Coronary artery (tissue), 2 donors: Measurements from ENCODE around the gene HS3ST3B1.

Source experiments
- DNase-seq: peaks from one replicate; pipeline ENCODE4 v3.0.0-alpha.2; 2017; ENCODE audit warnings: low spot score
- H3K27ac ChIP-seq, 2 donors: fragments of 200-600 bp; sonication (generic); one replicate each; pipeline ENCODE4 v1.5.1; 2016 to 2019
- H3K4me3 ChIP-seq: fragments of 200-600 bp; sonication (generic); 2 replicates; pipeline ENCODE4 v1.5.1; 2016; ENCODE audit warnings: mild to moderate bottlenecking, moderate library complexity
- TF ChIP-seq, protein P1 (sequence below): fragments of 200-600 bp; sonication (generic); IDR thresholded peaks from one replicate; pipeline ENCODE4 v1.5.1; 2019; ENCODE audit warnings: antibody characterized with exemption

HS3ST3B1 gene

DNA sequence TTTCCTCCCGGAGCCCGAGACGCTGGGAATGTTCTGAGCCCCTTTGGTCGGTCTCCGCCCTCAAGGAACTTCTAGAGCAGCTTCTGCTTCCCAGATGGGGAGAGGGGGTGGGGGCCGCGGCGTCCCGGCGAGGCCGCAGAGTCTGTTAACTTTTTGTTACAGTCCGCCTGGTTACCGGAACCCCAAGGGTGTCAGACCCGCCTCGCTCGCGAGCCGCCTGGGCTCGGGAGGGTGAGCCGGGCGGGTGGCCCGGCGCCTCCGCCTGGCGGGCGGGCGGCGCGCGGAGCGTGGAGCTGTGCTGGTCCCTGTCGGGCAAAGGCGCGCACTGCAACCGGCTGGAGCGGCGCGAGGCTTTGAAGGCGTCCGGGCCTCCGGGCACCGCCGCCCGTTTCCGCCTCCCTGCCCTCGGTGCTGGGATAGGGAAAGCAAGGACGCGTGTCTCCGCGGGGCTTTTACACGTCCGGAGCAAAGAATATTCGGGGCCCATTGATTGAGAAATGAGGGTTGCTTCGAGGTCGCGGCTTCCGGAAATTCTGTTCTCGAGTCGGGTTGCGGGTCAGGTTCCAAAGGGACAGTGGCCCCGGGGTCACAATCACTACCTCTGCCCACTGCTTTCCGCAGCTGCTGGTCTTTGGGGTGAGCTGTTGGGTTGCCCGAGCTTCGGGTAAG lies 1.7 kb downstream of the HS3ST3B1 start:
- Histone ChIP-seq H3K27ac (no peak overlapping the region), H3K4me3 (peak overlapping the region; percentile 74)
- DNase-seq, result no peak
- TF ChIP-seq, protein P1, sequence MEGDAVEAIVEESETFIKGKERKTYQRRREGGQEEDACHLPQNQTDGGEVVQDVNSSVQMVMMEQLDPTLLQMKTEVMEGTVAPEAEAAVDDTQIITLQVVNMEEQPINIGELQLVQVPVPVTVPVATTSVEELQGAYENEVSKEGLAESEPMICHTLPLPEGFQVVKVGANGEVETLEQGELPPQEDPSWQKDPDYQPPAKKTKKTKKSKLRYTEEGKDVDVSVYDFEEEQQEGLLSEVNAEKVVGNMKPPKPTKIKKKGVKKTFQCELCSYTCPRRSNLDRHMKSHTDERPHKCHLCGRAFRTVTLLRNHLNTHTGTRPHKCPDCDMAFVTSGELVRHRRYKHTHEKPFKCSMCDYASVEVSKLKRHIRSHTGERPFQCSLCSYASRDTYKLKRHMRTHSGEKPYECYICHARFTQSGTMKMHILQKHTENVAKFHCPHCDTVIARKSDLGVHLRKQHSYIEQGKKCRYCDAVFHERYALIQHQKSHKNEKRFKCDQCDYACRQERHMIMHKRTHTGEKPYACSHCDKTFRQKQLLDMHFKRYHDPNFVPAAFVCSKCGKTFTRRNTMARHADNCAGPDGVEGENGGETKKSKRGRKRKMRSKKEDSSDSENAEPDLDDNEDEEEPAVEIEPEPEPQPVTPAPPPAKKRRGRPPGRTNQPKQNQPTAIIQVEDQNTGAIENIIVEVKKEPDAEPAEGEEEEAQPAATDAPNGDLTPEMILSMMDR, result peak; percentile 85

DNA sequence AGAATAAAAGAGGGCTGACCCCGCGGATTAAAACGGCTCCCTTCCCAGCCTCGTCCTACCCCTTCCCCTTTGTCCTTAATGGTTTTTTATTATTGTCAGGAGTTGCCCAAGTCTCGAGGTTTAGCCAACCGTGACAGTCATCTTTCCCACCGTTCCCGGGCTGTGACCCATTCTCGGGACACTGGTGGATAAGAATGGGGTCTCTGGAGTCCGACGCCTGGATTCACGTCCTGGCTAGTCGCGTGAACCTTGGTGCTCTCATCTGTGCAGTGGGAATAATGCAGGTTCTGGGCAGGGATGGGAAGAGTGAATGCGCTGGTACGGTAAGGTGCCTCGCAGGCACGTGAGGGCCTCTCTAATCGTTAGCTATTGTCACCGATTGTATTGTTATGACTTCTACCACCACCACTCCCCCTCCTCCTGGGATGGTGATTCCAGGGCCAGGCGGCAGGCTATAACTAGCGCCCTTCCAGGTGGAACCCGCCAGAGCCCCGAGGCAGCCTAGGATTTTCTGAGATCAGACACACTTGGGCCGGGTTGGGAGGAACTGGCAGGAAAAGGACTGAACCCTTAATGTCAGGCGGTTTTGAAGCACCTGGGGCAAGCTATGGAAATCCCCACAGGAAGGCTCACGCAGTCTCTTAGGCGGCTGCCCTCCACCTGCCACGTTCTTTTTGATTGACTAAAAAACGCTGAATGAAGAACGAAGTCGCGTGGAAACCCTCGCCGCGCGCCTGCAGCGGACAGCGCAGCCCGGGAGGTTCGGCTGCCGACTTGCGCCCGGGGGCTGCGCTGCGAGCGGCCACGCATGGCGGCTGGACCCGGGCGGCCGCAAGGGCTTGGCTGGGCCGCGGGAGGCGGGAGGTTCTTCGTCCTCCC lies 2.7 kb downstream of the HS3ST3B1 start:
- TF ChIP-seq, protein P1, result no peak
- peak overlapping the region; percentile 74 for H3K4me3 ChIP-seq
- DNase-seq, result no peak

DNA sequence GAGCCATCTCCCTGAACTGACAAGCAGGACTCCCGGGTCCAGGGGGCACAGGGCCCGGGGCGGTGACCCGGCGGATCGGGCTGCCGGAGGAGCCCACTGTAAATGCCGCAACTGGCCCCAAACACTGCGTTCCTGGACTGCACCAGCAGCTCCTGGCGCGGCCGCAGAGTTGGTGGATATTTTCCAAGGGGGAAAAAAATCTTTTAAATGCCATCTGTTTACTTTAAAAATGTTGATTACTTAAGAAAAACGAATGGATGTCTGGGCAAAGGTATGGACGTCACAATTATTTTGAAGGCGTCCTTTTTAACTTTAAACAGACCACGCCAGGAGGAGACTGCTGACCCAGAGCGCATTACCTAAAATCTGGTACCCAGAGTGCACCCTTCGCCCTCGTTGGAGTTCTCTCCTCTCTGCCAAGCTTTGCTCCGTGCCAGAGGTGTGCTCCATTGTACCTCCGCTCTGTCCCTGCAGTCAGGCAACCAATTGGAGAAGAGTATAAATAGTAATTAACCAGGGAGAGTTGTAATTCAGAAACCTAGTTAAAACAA lies 3.4 kb downstream of the HS3ST3B1 start:
- Histone ChIP-seq H3K27ac (no peak overlapping the region), H3K4me3 (peak overlapping the region; percentile 74)
- TF ChIP-seq, protein P1, result no peak
- DNase-seq, result no peak

More for the DNA sequence above, 2.7 kb downstream of the HS3ST3B1 start:
- no peak overlapping the region for H3K27ac ChIP-seq

DNA sequence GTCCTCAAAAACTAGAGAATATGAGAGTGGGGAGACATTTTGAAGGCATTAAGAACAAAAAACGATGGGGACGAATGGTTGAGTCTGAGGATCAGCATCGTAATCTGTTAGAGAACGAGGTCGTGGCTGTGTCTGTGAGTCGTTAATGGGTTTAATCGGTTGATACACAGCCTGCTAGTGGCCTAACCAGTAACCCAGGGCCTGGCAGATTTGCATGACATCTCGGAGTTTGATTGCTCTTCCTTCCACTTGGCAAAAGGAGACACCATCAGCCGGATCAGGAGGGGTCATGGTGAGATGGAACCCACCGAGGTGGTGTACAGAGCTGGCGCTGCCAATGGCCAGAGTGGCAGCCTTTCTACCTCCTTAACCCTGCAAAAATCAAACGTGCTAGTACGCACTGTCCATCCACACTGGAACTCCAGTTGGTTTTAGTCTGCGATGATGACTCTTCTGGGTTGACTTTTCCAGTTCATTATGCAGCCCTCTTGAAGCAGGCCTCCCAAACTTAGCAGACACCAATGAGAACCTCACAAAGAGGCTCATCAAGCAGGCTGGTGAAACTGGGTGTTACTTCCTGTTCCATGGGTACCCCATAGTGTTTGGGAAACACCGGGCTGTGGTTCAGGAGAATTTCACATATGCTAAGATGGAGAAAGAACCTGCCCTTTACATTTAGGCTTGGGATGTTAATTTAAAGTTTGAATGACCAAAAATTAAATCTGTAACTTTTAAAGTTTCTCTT lies 4.1 kb downstream of the HS3ST3B1 start:
- H3K27ac ChIP-seq, result no peak overlapping the region
- TF ChIP-seq, protein P1, result no peak
- DNase-seq, result no peak

DNA sequence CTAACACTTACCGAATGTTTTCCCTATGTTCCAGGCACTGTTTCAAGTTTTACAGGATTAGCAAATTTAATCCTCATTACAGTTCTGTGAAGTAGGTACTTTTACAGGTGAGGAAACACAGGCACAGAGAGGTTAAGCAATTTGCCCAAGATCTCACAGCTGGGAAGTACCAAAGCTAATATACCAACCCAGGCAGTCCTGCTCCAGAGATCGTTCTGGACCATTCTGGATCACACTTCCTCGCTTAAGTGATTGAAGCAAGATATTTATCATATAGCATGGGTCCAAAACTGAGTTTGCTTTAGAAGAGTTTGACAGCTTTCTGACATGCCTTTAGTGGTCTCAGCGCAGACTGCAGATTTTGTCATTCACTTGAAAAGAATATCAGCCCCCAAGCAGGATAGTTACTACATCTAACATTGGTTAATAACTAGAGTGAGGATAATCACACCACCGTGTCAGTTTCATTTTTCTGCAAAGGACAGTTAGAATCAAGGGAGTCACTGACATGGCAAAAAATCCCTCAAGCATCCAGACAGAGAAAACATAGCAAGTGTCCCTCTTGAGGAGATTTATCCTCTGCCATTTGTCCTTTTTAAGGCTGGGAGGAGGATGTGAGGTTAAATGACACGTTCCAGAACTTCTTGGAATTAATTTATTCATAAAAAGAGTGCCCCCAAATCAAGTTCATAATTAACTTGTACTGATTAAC lies 5.1 kb downstream of the HS3ST3B1 start:
- Histone ChIP-seq H3K4me3 (no peak overlapping the region), H3K27ac (no peak overlapping the region)
- TF ChIP-seq, protein P1, result no peak
- no peak for DNase-seq

More for the DNA sequence above, 4.1 kb downstream of the HS3ST3B1 start:
- H3K4me3 ChIP-seq, result no peak overlapping the region

DNA sequence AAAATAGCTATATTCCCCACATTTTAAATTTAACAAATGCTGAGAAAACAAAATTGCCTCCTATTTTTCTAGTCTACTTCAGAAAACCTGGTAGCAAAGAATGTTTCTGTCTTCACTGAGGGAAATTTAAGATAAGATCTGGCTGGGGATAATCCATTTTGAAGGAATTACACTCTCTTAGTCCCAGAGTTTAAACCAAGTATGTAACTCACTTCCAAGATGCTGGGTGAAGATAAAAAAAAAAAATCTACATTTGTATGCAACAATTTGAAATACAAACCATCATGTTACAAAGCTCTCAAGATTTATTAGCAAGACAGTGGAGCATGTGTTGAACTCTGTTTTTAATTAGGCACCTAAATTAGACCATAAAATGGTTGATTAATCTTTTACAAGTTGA lies 5.7 kb downstream of the HS3ST3B1 start:
- no peak overlapping the region for H3K27ac ChIP-seq
- H3K4me3 ChIP-seq, result no peak overlapping the region

More for the DNA sequence above, 5.7 kb downstream of the HS3ST3B1 start:
- no peak for DNase-seq
- TF ChIP-seq, protein P1, result no peak
